ENCODE data around the gene PLCB1. TPM values are rescaled to one million over a fixed set of nuclear protein-coding genes. Genes with fewer than 3 reads are reported as not detected.

PLCB1 gene
- total RNA-seq, 2 experiments from 2014 or later, result 1.9 to 2.2 TPM

DNA sequence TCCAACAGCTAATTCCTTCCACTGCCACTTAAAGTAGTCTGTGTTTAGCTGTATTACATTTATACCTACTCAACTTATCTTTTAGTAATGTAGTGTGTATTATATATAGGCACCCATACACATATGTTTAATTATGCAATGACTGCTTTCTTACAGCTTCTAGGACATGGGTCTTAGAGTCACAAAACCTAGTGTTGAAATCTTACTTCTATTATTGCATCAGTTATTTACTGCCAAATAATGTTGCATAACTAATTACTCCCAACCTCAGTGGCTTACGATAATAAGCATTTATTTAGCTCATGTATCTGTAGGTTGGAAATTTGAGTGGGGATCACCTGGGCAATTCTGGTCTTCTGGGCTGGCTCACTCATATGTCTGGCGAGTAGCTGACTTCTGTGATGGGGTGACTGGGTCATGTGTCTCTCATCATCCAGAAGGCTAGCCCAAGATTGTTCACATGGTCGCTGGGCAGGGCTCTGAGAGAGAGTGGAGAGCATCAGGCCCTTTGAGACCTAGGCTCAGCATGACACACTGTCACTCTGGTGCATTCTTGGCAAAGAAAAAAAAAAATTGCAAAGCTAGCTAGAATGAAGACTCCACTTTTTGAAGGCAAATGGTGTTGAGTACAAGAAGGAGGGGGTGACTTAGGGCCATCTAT, 187.0 kb downstream of the PLCB1 start:
- H3K27me3 Mint-ChIP-seq, result no peaks in the 10 kb centered on the region
- H3K36me3 Mint-ChIP-seq (ENCODE audit: low read depth), result no peaks in the 10 kb centered on the region
- DNase-seq, result no peak
- H3K4me1 Mint-ChIP-seq, result no peaks in the 10 kb centered on the region
- H3K4me3 Mint-ChIP-seq, result no peak overlapping the region
- POLR2A ChIA-PET, result no interaction called here
- H3K27ac Mint-ChIP-seq, result no peak overlapping the region
- CTCF ChIA-PET, result no interaction called here
- no peaks in the 10 kb centered on the region for H3K9me3 Mint-ChIP-seq

- H3K4me1 Mint-ChIP-seq, result no peaks in the 10 kb centered on the region
- no peaks in the 10 kb centered on the region for H3K27me3 Mint-ChIP-seq
- H3K27ac Mint-ChIP-seq, result no peak overlapping the region
- ChIA-PET POLR2A (no interaction called here), CTCF (no interaction called here)
- H3K4me3 Mint-ChIP-seq, result no peak overlapping the region
- H3K9me3 Mint-ChIP-seq, result no peaks in the 10 kb centered on the region
- no peak for DNase-seq
- H3K36me3 Mint-ChIP-seq (ENCODE audit: low read depth), result no peaks in the 10 kb centered on the region
These were observed 188.2 kb downstream of the PLCB1 start for GRCh38 chr20:8320306-8320705.

GRCh38 chr20:8321001-8321400, 188.9 kb downstream of the PLCB1 start:
- no peaks in the 10 kb centered on the region for H3K4me1 Mint-ChIP-seq
- no peaks in the 10 kb centered on the region for H3K9me3 Mint-ChIP-seq
- CTCF ChIA-PET, result no interaction called here
- no peak overlapping the region for H3K27ac Mint-ChIP-seq
- POLR2A ChIA-PET, result no interaction called here
- no peaks in the 10 kb centered on the region for H3K36me3 Mint-ChIP-seq (ENCODE audit: low read depth)
- DNase-seq, result no peak
- H3K4me3 Mint-ChIP-seq, result no peak overlapping the region
- no peaks in the 10 kb centered on the region for H3K27me3 Mint-ChIP-seq

DNA sequence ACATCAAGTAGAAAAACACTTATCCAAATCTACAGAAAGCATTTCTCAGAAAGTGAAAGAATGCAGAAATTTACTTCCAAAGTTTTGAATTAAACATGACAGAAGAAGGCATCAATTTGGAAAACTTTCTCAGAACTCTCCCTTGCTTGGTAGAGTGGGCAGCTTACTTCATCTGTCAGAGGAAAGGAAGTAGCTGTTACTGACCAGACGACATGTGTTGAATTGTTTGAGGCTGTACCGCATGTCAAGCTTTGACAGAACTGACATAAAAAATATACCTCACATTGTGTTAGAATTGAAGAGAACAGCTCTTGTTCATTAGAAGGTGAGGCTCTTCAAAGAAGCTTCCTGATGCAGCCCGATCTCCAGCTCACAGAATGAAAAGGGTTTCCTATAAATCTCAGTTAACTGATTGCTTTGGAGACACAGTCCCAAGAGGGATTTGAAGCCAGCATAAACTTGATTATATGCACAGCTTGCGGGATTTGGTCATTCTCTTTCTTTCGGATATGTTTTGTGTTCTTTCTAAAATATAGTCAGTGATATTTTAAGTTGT, 190.7 kb downstream of the PLCB1 start:
- no peaks in the 10 kb centered on the region for H3K9me3 Mint-ChIP-seq
- POLR2A ChIA-PET, result no interaction called here
- H3K4me3 Mint-ChIP-seq, result no peak overlapping the region
- no peaks in the 10 kb centered on the region for H3K27me3 Mint-ChIP-seq
- H3K4me1 Mint-ChIP-seq, result no peaks in the 10 kb centered on the region
- no peaks in the 10 kb centered on the region for H3K36me3 Mint-ChIP-seq (ENCODE audit: low read depth)
- H3K27ac Mint-ChIP-seq, result no peak overlapping the region
- CTCF ChIA-PET, result no interaction called here
- DNase-seq, result no peak

DNA sequence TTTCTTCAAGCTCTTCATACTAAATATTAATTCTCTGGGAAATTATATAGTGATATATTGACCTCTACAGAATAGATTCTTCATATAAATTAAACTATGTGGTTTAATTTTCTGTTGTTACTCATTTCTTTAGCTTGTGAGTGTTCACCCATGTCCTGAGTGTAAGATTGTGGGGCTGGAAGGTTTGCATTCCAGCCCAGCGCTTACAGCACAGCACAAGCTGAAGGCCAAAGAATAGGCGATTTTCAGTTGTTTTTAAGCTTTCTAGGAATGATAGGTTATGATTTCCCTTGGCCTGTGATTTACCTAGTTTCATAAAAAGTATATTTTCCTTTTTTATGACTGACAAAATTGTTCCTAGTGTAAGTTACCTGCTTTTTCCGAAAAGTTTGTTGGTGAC, 194.1 kb downstream of the PLCB1 start:
- H3K4me3 Mint-ChIP-seq, result no peak overlapping the region
- H3K27ac Mint-ChIP-seq, result no peak overlapping the region
- no peaks in the 10 kb centered on the region for H3K4me1 Mint-ChIP-seq
- H3K36me3 Mint-ChIP-seq (ENCODE audit: low read depth), result no peaks in the 10 kb centered on the region
- ChIA-PET CTCF (no interaction called here), POLR2A (no interaction called here)
- no peaks in the 10 kb centered on the region for H3K27me3 Mint-ChIP-seq
- H3K9me3 Mint-ChIP-seq, result no peaks in the 10 kb centered on the region
- DNase-seq, result no peak

- DNase-seq, result no peak
- H3K27me3 Mint-ChIP-seq, result no peaks in the 10 kb centered on the region
- no peak overlapping the region for H3K4me3 Mint-ChIP-seq
- H3K4me1 Mint-ChIP-seq, result no peaks in the 10 kb centered on the region
- H3K27ac Mint-ChIP-seq, result no peak overlapping the region
- no peaks in the 10 kb centered on the region for H3K9me3 Mint-ChIP-seq
- CTCF ChIA-PET, result no interaction called here
- POLR2A ChIA-PET, result no interaction called here
- no peaks in the 10 kb centered on the region for H3K36me3 Mint-ChIP-seq (ENCODE audit: low read depth)
These were observed 194.8 kb downstream of the PLCB1 start for GRCh38 chr20:8326899-8327298.

GRCh38 chr20:8328189-8328588, 196.1 kb downstream of the PLCB1 start:
- Mint-ChIP-seq H3K27ac (no peak overlapping the region), H3K4me1 (no peaks in the 10 kb centered on the region), H3K36me3 (ENCODE audit: low read depth) (no peaks in the 10 kb centered on the region), H3K4me3 (no peak overlapping the region), H3K27me3 (no peaks in the 10 kb centered on the region), H3K9me3 (no peaks in the 10 kb centered on the region)
- no peak for DNase-seq
- ChIA-PET POLR2A (no interaction called here), CTCF (no interaction called here)

- DNase-seq, result no peak
- no peaks in the 10 kb centered on the region for H3K36me3 Mint-ChIP-seq (ENCODE audit: low read depth)
- ChIA-PET CTCF (interaction anchor here (0.8 kb wide), 1 partner anchor 24 kb away, joined by 3 read pairs; no protein-coding TSS in a partner anchor), POLR2A (no interaction called here)
- no peak overlapping the region for H3K4me3 Mint-ChIP-seq
- H3K4me1 Mint-ChIP-seq, result no peaks in the 10 kb centered on the region
- no peak overlapping the region for H3K27ac Mint-ChIP-seq
- no peaks in the 10 kb centered on the region for H3K27me3 Mint-ChIP-seq
- no peaks in the 10 kb centered on the region for H3K9me3 Mint-ChIP-seq
These were observed 198.3 kb downstream of the PLCB1 start for GRCh38 chr20:8330319-8330784.

DNA sequence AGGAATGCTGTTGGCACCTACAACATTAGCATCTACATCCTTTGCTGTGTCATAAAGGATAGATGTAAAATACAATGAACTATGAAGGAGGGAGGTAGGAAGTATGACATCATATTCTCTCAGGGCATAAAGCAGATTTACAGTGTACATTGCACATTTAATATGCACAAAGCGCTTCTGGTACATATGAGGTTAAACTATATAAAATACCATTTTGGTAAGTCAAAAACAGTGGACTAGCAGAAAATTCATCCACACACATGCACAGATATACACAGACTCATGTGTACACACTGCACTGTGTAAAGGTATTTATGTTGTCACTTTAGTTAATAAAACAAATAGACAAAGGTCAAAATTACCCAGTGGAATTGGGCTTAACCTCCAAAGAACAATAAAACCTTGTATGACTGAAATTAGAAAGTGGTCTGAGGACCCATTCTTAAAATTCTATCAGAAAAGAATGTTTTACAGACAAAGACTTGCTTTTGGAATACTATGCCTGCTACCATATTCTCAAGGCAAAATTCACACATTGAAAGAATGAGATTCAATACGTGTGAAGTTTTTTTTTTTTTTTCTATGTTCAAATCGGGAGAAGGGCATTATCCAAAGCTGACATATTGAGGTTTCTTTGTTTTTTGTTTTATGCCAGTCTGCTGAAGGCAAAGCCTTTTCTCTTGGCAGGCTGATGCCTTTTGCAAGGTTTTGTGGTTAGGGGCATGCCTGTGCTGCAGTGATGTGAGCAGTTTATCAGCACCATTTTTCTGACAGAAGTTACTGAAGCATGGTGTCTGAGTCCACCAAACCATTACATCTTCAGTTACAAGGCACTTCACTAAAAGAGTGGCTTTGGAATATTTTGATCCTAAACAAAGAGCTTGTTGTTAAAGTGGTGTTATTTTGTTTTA, 199.0 kb downstream of the PLCB1 start:
- Mint-ChIP-seq H3K36me3 (ENCODE audit: low read depth) (no peaks in the 10 kb centered on the region), H3K27me3 (no peaks in the 10 kb centered on the region), H3K4me3 (no peak overlapping the region), H3K27ac (no peak overlapping the region), H3K9me3 (no peaks in the 10 kb centered on the region), H3K4me1 (no peaks in the 10 kb centered on the region)
- no peak for DNase-seq
- ChIA-PET CTCF (no interaction called here), POLR2A (no interaction called here)

- Mint-ChIP-seq H3K9me3 (no peaks in the 10 kb centered on the region), H3K36me3 (ENCODE audit: low read depth) (no peaks in the 10 kb centered on the region), H3K4me3 (no peak overlapping the region), H3K27ac (no peak overlapping the region), H3K4me1 (no peaks in the 10 kb centered on the region), H3K27me3 (no peaks in the 10 kb centered on the region)
- ChIA-PET POLR2A (no interaction called here), CTCF (no interaction called here)
- DNase-seq, result no peak
These were observed 199.8 kb downstream of the PLCB1 start for GRCh38 chr20:8331740-8332412.

DNA sequence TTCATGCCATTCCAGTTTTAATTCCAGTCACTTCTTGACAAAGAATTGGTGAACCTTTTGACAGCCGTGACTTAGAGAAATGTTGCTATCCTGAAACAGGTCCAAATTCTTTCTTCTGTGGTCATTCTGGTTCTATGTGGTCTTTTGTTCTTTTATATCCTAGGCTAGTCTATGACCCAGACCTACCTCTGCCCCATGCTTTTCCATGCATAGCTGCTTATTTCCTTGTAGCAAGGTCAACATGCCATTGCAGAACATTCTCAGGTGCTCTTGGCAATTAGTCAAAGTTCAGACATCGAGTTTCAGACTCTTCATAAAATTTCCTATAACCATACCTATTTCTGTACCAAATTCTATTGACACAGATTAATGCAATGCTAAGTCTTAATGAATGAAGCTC, 202.6 kb downstream of the PLCB1 start:
- no peaks in the 10 kb centered on the region for H3K36me3 Mint-ChIP-seq (ENCODE audit: low read depth)
- CTCF ChIA-PET, result no interaction called here
- DNase-seq, result no peak
- H3K9me3 Mint-ChIP-seq, result no peaks in the 10 kb centered on the region
- H3K27me3 Mint-ChIP-seq, result no peaks in the 10 kb centered on the region
- no peak overlapping the region for H3K27ac Mint-ChIP-seq
- H3K4me3 Mint-ChIP-seq, result no peak overlapping the region
- POLR2A ChIA-PET, result no interaction called here
- H3K4me1 Mint-ChIP-seq, result no peaks in the 10 kb centered on the region

DNA sequence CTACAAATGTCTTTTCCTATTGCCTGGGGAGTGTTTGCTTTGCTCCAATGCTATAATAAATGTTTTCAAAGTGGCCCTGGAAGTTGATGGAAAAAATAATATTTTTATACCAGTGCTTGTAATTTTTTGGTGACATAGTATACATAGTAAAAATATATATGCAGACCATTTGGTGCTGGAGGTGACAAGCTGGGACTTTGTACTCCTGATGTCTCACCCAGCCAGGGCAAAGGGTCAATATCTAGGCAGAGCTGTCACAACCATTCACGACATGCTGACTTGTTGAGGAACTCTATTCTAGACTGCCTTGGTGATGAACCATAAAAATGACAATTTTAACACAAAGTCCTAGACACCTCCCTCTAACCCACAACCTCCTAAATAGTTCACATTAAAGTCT, 203.0 kb downstream of the PLCB1 start:
- no peak overlapping the region for H3K27ac Mint-ChIP-seq
- POLR2A ChIA-PET, result no interaction called here
- H3K4me1 Mint-ChIP-seq, result no peaks in the 10 kb centered on the region
- H3K36me3 Mint-ChIP-seq (ENCODE audit: low read depth), result no peaks in the 10 kb centered on the region
- no peaks in the 10 kb centered on the region for H3K9me3 Mint-ChIP-seq
- CTCF ChIA-PET, result no interaction called here
- H3K4me3 Mint-ChIP-seq, result no peak overlapping the region
- DNase-seq, result no peak
- no peaks in the 10 kb centered on the region for H3K27me3 Mint-ChIP-seq

DNA sequence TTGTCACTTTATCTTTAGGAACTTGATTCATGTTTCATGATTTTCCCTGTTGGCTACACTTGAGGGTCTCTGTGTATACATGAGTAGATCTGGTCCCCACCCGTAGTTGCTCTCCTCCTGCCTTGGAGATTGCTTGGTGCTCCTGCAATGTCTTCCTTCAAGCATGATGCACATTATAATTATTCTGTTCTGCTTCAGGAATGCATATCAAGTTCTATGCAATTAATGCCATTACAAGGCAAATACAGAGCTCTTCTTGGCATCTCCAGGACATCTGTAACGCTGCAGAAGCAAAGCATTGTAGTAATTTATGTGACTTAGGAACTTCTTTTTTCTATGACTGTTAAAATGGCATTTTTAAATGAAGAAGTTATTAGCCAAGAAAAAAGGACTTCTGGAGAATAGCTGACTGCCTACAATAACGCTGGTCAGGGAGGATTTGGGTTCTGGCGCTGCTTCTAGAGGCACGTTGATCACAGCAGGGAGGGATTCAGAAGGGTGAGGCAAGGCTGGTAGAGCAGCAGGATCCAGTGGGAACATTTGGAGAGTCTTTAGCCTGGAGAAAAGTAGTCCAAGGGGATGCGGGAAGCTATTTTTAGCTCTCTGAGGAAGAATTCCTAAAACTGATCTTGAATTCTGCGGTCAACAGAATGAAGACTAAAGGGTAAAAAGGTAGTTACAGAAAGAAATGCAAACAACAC, 203.6 kb downstream of the PLCB1 start:
- H3K27me3 Mint-ChIP-seq, result no peaks in the 10 kb centered on the region
- no peak for DNase-seq
- CTCF ChIA-PET, result no interaction called here
- POLR2A ChIA-PET, result no interaction called here
- H3K4me3 Mint-ChIP-seq, result no peak overlapping the region
- no peaks in the 10 kb centered on the region for H3K9me3 Mint-ChIP-seq
- H3K4me1 Mint-ChIP-seq, result no peaks in the 10 kb centered on the region
- H3K27ac Mint-ChIP-seq, result no peak overlapping the region
- no peaks in the 10 kb centered on the region for H3K36me3 Mint-ChIP-seq (ENCODE audit: low read depth)

Measured in activated CD4-positive, alpha-beta memory T cell treated with anti-CD3 and anti-CD28 coated beads, Interleukin-2, amount 10 ng/mL, durations not matched to agents 7 days and 5 days (primary cell).